ENCODE results near the gene UBE2Z.

Gene UBE2Z

DNA sequence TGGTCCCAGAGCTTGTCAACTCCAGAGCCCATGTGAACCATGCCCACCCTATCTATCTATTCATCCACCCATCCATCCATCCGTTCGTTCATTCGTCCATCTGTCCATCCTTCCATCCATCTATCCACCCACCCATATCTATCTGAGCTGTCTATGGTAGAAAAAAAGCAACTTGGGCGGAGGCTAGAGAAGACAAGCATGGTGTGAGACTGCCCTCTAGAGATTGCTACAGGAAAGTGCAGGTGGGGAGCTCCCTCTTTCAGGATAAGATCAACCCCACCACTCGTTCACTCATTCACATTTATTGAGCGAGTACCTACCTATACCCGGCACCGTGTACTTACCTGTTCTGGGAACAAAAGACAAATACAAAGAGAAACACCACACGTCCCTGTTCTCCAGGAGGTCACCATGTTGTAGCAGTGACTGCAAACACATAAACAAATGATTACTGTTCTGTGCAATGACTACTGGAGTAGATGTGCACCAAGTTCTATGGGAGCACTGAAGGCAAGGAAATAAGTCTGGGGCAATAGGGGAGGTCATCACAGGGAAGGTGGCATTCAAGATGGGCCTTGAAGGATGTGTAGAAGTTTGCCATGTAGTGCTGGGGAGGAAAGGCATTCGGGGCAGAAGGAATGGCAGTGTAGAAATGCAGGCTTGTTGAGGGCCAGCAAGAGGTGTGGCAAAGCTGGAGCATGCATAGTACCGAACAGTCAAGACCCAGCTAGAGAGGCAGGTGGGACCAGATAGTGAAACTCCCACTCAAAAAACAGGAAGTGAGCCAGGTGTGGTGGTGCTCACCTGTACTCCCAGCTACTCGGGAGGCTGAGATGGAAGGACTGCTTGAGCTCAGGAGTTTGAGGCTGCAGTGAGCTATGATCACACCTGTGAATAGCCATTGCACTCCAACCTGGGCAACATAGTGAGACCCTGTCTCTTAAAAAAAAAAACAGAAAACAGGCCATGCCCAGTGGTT is 29.0 kb upstream of the UBE2Z start:
- no peaks in the 10 kb centered on the region for H3K79me1 ChIP-seq (ENCODE audit: low read length)
- H3K18ac ChIP-seq (ENCODE audit: low read length) = no peak overlapping the region
- no peak overlapping the region for H3K56ac ChIP-seq (ENCODE audit: low read length)
- no peak overlapping the region for H3K4me3 ChIP-seq (ENCODE audit: low read length)
- no CpG with 5 or more reads among the region's 12 CpGs for WGBS (ENCODE audit: extremely low coverage, insufficient coverage, low lambda C conversion rate)
- no peaks in the 10 kb centered on the region for H3K36me3 ChIP-seq (ENCODE audit: control insufficient read depth, insufficient read depth, low read length)
- no peak overlapping the region for H3K23ac ChIP-seq (ENCODE audit: low read length)
- H3K9ac ChIP-seq (ENCODE audit: low read length) = no peak overlapping the region
- no peak overlapping the region for H2AK5ac ChIP-seq (ENCODE audit: low read length)
- no peak overlapping the region for H3K4me2 ChIP-seq (ENCODE audit: low read length)
- H3K79me2 ChIP-seq (ENCODE audit: control insufficient read depth, insufficient read depth, low read length) = no peaks in the 10 kb centered on the region
- H4K5ac ChIP-seq (ENCODE audit: low read length) = no peak overlapping the region
- no peaks in the 10 kb centered on the region for H3K27me3 ChIP-seq (ENCODE audit: insufficient read depth, low read length, poor library complexity)
- no peak overlapping the region for H2BK120ac ChIP-seq (ENCODE audit: low read depth, low read length)
- peak; percentile 81 for DNase-seq
- no peak overlapping the region for H4K8ac ChIP-seq (ENCODE audit: low read depth, low read length)
- H3K4me1 ChIP-seq (ENCODE audit: control insufficient read depth, low read depth, low read length) = no peaks in the 10 kb centered on the region
- H3K27ac ChIP-seq (ENCODE audit: low read depth, low read length) = no peak overlapping the region
- H3K4ac ChIP-seq (ENCODE audit: low read depth, low read length) = no peak overlapping the region
- no peak overlapping the region for H2BK5ac ChIP-seq (ENCODE audit: low read length)
- no peak overlapping the region for H2BK15ac ChIP-seq (replicated peaks; ENCODE audit: low read depth)

GRCh38 chr17:48882272-48882671 is 25.9 kb upstream of the UBE2Z start:
- H3K56ac ChIP-seq (ENCODE audit: low read length) = no peak overlapping the region
- no peak overlapping the region for H2AK5ac ChIP-seq (ENCODE audit: low read length)
- no peak overlapping the region for H3K27ac ChIP-seq (ENCODE audit: low read depth, low read length)
- no peak overlapping the region for H3K4me3 ChIP-seq (ENCODE audit: low read length)
- H2BK120ac ChIP-seq (ENCODE audit: low read depth, low read length) = no peak overlapping the region
- no peak overlapping the region for H3K18ac ChIP-seq (ENCODE audit: low read length)
- no peak overlapping the region for H3K4ac ChIP-seq (ENCODE audit: low read depth, low read length)
- no peak for DNase-seq
- no peak overlapping the region for H3K23ac ChIP-seq (ENCODE audit: low read length)
- H2BK15ac ChIP-seq (replicated peaks; ENCODE audit: low read depth) = no peak overlapping the region
- no peaks in the 10 kb centered on the region for H3K79me1 ChIP-seq (ENCODE audit: low read length)
- H3K9ac ChIP-seq (ENCODE audit: low read length) = no peak overlapping the region
- no peak overlapping the region for H3K4me2 ChIP-seq (ENCODE audit: low read length)
- H4K5ac ChIP-seq (ENCODE audit: low read length) = no peak overlapping the region
- H3K27me3 ChIP-seq (ENCODE audit: insufficient read depth, low read length, poor library complexity) = no peaks in the 10 kb centered on the region
- WGBS (ENCODE audit: extremely low coverage, insufficient coverage, low lambda C conversion rate) = no CpG with 5 or more reads among the region's 2 CpGs
- H3K4me1 ChIP-seq (ENCODE audit: control insufficient read depth, low read depth, low read length) = no peaks in the 10 kb centered on the region
- H3K79me2 ChIP-seq (ENCODE audit: control insufficient read depth, insufficient read depth, low read length) = no peaks in the 10 kb centered on the region
- no peak overlapping the region for H2BK5ac ChIP-seq (ENCODE audit: low read length)
- no peaks in the 10 kb centered on the region for H3K36me3 ChIP-seq (ENCODE audit: control insufficient read depth, insufficient read depth, low read length)
- no peak overlapping the region for H4K8ac ChIP-seq (ENCODE audit: low read depth, low read length)

DNA sequence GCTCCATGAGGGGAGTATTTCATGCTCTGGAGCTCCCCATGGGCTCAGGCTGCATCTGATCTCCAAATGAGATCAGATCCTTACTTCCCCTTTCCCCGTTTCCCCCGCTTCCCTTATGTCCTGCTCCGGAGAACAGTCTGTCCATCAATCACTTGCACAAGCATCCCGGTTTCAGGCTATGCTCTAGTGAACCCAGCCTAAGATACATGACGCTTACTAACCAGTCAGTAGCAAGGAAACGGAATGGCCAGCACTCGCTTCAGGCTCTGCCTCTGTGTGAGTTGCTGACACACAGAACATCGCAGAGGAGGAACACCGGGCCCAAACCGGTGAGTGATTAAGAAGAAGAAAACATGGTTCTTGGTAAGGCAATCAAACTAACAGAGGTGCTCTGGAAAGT is 25.0 kb upstream of the UBE2Z start:
- H3K79me2 ChIP-seq (ENCODE audit: control insufficient read depth, insufficient read depth, low read length) = no peaks in the 10 kb centered on the region
- no peak overlapping the region for H3K56ac ChIP-seq (ENCODE audit: low read length)
- no peak overlapping the region for H3K4ac ChIP-seq (ENCODE audit: low read depth, low read length)
- H3K4me2 ChIP-seq (ENCODE audit: low read length) = no peak overlapping the region
- H3K4me3 ChIP-seq (ENCODE audit: low read length) = no peak overlapping the region
- DNase-seq = no peak
- H3K4me1 ChIP-seq (ENCODE audit: control insufficient read depth, low read depth, low read length) = no peaks in the 10 kb centered on the region
- no peak overlapping the region for H2BK5ac ChIP-seq (ENCODE audit: low read length)
- H3K27ac ChIP-seq (ENCODE audit: low read depth, low read length) = no peak overlapping the region
- no peak overlapping the region for H4K5ac ChIP-seq (ENCODE audit: low read length)
- H2BK120ac ChIP-seq (ENCODE audit: low read depth, low read length) = no peak overlapping the region
- H3K23ac ChIP-seq (ENCODE audit: low read length) = no peak overlapping the region
- no peak overlapping the region for H2BK15ac ChIP-seq (replicated peaks; ENCODE audit: low read depth)
- no peaks in the 10 kb centered on the region for H3K36me3 ChIP-seq (ENCODE audit: control insufficient read depth, insufficient read depth, low read length)
- H4K8ac ChIP-seq (ENCODE audit: low read depth, low read length) = no peak overlapping the region
- H3K79me1 ChIP-seq (ENCODE audit: low read length) = no peaks in the 10 kb centered on the region
- H3K9ac ChIP-seq (ENCODE audit: low read length) = no peak overlapping the region
- no peaks in the 10 kb centered on the region for H3K27me3 ChIP-seq (ENCODE audit: insufficient read depth, low read length, poor library complexity)
- H3K18ac ChIP-seq (ENCODE audit: low read length) = no peak overlapping the region
- WGBS (ENCODE audit: extremely low coverage, insufficient coverage, low lambda C conversion rate) = no CpG with 5 or more reads among the region's 10 CpGs
- H2AK5ac ChIP-seq (ENCODE audit: low read length) = no peak overlapping the region

- no peak overlapping the region for H2BK15ac ChIP-seq (replicated peaks; ENCODE audit: low read depth)
- peaks cover 5% of the 10 kb centered on the region for H3K4me1 ChIP-seq (ENCODE audit: control insufficient read depth, low read depth, low read length)
- no peak overlapping the region for H2BK120ac ChIP-seq (ENCODE audit: low read depth, low read length)
- no CpG with 5 or more reads among the region's 2 CpGs for WGBS (ENCODE audit: extremely low coverage, insufficient coverage, low lambda C conversion rate)
- no peak overlapping the region for H4K5ac ChIP-seq (ENCODE audit: low read length)
- H3K9ac ChIP-seq (ENCODE audit: low read length) = no peak overlapping the region
- H4K8ac ChIP-seq (ENCODE audit: low read depth, low read length) = no peak overlapping the region
- H3K4me2 ChIP-seq (ENCODE audit: low read length) = no peak overlapping the region
- no peak overlapping the region for H3K18ac ChIP-seq (ENCODE audit: low read length)
- H3K79me2 ChIP-seq (ENCODE audit: control insufficient read depth, insufficient read depth, low read length) = peaks cover 7% of the 10 kb centered on the region
- H3K56ac ChIP-seq (ENCODE audit: low read length) = no peak overlapping the region
- H3K4ac ChIP-seq (ENCODE audit: low read depth, low read length) = no peak overlapping the region
- H3K4me3 ChIP-seq (ENCODE audit: low read length) = no peak overlapping the region
- H3K36me3 ChIP-seq (ENCODE audit: control insufficient read depth, insufficient read depth, low read length) = no peaks in the 10 kb centered on the region
- H3K79me1 ChIP-seq (ENCODE audit: low read length) = peaks cover 6% of the 10 kb centered on the region
- no peak for DNase-seq
- H2AK5ac ChIP-seq (ENCODE audit: low read length) = no peak overlapping the region
- no peak overlapping the region for H2BK5ac ChIP-seq (ENCODE audit: low read length)
- H3K23ac ChIP-seq (ENCODE audit: low read length) = no peak overlapping the region
- H3K27me3 ChIP-seq (ENCODE audit: insufficient read depth, low read length, poor library complexity) = no peaks in the 10 kb centered on the region
- H3K27ac ChIP-seq (ENCODE audit: low read depth, low read length) = no peak overlapping the region
These were observed 18.1 kb upstream of the UBE2Z start for GRCh38 chr17:48890086-48890485.

DNA sequence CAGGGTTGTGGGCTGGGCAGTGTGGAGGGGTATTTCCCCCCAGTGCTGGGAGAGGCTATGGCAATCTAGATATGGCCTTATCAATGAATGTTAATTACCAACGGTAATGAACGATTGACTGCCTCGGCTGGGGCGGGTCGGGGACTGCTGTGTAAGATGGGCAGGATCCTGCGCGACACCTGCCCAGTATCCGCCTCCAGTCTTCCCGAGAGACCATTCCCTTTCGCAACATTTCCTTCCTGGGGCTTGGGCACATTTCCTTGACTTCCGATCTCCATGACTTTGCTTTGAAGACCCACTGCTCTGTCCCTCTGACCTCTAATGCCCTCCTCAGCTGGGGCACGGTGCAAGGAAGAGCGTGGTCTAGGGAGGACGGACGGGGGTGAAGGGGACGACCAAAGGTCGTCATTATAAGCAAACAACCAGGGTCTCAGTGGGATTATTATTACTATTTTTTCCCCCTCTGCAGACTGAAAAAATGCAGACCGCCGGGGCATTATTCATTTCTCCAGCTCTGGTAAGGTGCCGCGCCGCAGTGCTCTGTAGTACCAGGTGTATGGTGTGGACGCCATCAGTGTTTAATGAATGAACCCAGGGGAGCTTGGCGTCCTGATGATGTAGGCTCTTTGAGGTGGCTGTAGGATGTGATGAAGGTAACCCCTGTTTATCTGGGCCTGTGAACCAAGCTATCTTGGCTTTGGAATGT is 15.1 kb upstream of the UBE2Z start:
- peak overlapping the region; percentile 48 for H3K4me3 ChIP-seq (ENCODE audit: low read length)
- H3K27ac ChIP-seq (ENCODE audit: low read depth, low read length) = no peak overlapping the region
- peaks cover 7% of the 10 kb centered on the region for H3K79me2 ChIP-seq (ENCODE audit: control insufficient read depth, insufficient read depth, low read length)
- no peak overlapping the region for H3K23ac ChIP-seq (ENCODE audit: low read length)
- peak overlapping the region; percentile 86 for H3K56ac ChIP-seq (ENCODE audit: low read length)
- H3K79me1 ChIP-seq (ENCODE audit: low read length) = peaks cover 6% of the 10 kb centered on the region
- no peak overlapping the region for H2AK5ac ChIP-seq (ENCODE audit: low read length)
- peak overlapping the region; percentile 68 for H3K4me2 ChIP-seq (ENCODE audit: low read length)
- no peak for DNase-seq
- no peak overlapping the region for H3K18ac ChIP-seq (ENCODE audit: low read length)
- H3K4ac ChIP-seq (ENCODE audit: low read depth, low read length) = peak overlapping the region; percentile 38
- H3K9ac ChIP-seq (ENCODE audit: low read length) = peak overlapping the region; percentile 80
- H3K27me3 ChIP-seq (ENCODE audit: insufficient read depth, low read length, poor library complexity) = no peaks in the 10 kb centered on the region
- no peak overlapping the region for H4K8ac ChIP-seq (ENCODE audit: low read depth, low read length)
- H3K36me3 ChIP-seq (ENCODE audit: control insufficient read depth, insufficient read depth, low read length) = peaks cover 2% of the 10 kb centered on the region
- H2BK15ac ChIP-seq (replicated peaks; ENCODE audit: low read depth) = no peak overlapping the region
- H2BK5ac ChIP-seq (ENCODE audit: low read length) = no peak overlapping the region
- no peak overlapping the region for H4K5ac ChIP-seq (ENCODE audit: low read length)
- no peak overlapping the region for H2BK120ac ChIP-seq (ENCODE audit: low read depth, low read length)
- WGBS (ENCODE audit: extremely low coverage, insufficient coverage, low lambda C conversion rate) = no CpG with 5 or more reads among the region's 24 CpGs
- peaks cover 5% of the 10 kb centered on the region for H3K4me1 ChIP-seq (ENCODE audit: control insufficient read depth, low read depth, low read length)

Measured in mesendoderm (in vitro differentiated cells).